SK-N-DZ (cell line): ENCODE measurements around the gene UST.
"Not testable (repeated sequence)": the region's sequence is repeated elsewhere in the genome, so short reads cannot be mapped to it uniquely, and the experiment has no call there.

Source experiments
- DNase-seq: peaks from one replicate; pipeline ENCODE4 v3.0.0-alpha.2; 2015; ENCODE audit warnings: low spot score

The UST gene

DNA sequence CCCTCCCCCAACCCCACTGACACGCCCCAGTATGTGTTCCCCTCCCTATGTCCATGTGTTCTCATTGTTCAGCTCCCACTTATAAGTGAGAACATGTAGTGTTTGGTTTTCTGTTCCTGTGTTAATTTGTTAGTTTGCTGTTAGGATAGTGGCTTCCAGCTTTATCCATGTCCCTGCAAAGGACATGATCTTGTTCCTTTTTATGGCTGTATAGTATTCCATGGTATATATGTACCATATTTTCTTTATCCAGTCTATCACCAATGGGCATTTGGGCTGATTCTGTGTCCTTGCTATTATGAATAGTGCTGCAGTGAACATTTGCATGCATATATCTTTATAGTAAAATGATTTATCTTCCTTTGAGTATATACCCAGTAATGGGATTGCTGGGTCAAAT is 259.4 kb downstream of the UST start:
- DNase-seq = not testable (repeated sequence)

DNA sequence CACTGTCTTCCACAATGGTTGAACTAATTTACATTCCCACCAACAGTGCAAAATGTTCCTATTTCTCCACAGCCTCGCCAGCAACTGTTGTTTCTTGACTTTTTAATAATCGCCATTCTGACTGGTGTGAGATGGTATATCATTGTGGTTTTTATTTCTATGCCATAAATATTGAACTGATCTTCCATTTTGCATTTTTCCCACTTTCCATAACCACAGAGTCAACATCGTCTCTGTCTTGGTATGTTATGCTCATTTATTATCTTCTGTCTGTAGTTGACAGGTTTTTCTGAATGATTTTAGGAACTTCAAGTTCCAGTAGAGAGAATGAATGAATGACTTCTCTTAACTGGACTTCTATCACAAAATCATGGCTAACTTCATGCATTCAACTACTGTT is 259.8 kb downstream of the UST start:
- DNase-seq = no peak

DNA sequence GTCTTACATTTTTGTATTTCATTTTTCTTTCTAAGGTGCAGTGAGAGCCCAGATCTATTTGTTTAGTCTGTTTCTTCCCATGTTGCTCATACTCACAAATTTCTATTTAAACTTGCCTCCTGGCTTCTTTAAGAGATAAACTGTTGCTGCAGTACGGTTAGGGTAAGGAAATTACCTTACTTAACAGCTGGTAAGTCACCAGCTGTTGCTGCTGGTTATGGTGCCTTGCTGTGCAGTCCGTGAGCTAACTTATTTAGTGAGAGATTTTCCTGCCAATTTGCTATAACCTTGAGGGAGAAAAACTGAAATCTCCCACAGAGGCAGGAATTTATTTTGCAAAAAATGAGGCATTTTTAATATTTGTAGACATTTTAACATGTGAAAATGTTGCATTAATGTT is 261.0 kb downstream of the UST start:
- no peak for DNase-seq

DNA sequence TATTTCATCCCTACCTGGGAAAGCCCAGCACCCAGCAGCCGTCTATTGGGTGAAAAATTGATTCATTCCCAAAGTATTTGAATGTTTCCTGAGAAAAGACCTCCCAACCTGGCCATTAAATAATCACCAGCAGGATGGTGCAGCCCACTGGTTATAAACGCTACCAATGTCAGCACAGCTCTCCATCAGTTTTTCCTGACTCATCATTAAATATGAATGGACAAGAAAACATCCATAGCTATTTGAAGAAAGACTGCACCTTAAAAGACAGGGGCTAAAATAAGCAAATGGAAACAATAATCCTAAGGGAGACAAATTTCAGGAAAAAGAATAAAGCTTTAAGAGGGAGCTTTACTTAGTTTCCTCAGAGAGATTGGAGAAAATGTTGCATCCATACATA is 261.9 kb downstream of the UST start:
- no peak for DNase-seq

DNA sequence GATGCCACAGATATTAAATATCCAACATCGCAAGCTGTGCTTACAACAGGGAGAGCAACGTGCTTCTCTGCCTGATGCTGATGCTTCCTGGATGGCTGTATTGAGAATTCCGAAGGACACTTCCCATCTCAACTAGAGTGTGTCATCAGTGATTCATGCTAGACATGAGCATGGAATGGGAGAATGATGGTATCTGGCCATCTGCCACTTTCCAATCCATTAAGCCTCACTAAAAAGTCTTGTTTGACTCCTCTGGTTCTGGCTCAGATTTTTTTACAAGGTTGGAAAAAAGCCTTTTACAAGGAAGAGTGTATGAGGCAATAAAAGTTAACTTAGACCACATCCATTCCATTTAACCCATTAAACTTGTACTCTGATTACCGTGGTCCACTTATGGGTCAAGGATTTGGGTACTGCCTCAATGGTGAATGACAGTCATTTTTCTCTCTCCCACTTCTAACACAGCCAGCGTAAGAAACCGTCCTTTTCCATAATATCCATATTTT is 265.3 kb downstream of the UST start:
- no peak for DNase-seq

DNA sequence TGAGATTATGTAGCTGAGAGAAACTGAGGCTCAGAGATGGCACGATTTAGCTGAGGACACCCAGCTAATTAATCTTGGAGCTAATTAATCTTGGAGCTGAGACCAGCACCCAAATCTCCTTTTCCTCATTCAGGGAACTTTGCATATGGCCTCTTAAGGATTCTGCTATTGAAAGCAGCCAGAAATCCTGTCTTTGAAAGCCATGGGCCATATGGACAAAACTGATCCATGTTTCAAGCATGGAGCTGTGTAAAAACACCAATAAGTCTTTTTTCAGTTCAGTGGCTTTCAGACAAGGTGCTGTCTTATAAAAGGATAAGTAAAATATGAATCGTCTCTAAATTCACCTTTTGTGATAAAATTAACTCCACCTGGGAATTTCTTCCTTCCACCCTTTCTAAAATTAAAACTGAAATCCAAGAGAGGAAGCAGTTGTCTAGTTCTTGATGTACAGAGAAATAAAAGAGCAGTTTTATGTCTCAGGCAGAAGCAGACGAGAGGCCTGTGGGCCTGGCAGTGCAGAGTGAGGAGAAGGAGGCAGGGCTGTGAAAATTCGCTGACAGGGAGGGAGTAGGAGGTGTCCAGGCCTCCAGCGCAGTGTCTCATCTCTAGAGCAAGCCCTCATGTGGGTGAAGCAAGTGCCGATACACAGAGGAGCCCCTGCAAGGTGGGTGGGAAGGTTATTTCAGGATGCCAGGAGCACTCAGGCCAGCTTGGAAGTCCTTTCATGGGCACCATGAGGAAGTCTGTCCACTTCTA is 266.9 kb downstream of the UST start:
- DNase-seq = no peak

DNA sequence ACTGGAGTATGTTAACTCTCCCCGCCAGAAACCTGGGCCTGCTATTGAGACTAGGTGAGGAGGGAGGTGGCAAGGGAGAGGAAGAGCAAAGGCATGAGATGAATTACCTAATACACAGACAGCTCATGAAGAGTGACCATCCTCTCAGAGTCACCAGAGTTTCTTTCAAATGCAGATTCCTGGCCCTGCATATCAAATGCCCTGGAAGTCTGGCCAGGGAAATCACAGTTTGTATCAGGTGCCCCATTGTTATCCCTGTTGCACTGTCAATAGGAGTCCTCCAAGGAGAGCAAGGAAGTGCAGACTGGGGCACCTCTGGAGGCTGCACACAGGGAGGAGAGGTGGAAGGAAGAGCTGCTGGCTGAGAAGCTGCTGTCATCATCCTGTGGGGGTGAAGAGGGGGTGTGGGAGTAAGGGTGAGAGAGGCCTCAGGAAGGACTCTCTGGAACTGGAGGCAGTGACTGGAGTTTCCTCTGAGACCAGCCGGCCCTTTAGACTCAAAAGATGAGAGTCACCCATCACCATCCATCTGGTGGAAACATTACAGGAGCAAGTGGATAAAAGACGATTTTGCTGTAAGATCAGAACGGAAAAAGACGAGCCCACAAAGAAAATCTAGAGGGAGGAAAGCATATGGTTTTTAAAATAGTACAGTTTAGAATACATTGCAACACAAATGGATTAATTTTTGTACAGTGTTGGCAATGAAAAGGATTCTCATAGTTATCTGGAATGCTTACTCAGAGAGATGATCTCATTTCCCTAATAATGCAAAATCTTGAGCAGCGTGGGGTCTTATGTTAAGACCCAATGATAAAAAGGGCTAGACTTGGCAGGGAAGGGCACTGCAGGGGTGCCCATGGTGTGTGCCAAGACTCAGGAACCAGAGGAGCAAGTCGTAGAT is 268.1 kb downstream of the UST start:
- no peak for DNase-seq

DNA sequence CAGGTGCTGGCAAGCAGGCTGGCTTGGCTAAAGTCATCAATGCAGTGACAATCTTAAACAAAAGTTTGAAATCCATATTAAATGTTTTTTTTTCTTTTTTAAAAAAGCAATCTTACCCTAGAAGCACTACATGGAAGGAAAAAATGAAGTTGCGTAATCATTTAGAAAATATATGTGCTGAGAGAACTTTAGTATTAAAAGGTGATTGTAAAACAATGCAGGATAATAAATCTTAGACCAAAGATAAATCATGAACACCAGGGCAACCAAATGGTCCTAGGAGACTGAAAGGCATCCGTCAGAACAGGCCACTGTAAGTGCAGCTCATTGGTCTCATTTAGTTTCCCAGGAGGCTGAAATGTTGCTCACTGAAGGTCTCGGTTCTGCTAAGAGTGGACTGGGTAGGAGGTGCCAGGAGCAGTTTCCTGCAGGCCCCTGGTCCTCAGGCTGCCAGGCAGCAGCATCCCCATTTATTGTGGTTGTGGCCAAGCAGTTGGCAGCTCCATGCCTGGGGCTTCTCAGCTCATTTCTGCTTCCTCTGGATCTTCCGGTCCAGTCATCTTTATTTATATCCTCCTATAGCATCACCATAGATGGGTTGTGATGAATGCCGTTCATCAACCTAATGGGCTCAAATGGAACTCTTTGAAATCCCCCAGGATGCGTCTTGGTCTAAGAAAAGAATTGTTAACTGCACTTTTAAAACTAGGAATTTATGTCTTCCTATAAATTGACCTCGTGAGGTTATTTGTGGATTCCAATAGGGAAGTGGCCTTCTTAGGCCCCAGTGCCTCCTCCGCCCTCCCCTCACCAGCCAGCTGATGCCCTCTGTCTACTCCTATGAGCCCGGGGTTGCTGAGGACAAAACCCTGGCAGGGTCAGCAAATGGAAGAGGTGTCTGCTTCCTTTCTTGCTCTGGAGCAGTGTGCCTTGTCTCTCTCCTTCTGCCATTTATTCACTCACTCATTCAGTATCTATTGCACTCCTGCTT is 269.0 kb downstream of the UST start:
- DNase-seq = no peak

DNA sequence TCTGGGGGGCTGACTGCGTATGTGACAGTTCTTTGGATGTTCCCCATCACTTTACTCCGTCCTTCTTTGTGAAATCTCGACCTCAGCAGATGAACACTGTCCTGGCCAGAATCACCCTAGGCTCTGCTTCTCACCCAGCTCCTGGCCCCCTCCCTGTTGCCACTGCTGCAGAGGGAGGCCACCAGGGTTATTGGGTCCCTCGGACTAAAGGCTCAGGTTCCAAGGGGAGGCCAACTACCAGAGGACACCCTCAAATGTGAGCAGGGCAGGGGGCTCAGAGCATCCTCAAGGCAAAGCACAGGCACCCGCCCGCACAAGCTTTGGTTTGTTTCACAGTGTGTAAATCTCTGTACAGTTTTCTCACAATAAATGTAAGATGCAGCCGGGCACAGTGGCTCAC is 269.9 kb downstream of the UST start:
- no peak for DNase-seq

DNA sequence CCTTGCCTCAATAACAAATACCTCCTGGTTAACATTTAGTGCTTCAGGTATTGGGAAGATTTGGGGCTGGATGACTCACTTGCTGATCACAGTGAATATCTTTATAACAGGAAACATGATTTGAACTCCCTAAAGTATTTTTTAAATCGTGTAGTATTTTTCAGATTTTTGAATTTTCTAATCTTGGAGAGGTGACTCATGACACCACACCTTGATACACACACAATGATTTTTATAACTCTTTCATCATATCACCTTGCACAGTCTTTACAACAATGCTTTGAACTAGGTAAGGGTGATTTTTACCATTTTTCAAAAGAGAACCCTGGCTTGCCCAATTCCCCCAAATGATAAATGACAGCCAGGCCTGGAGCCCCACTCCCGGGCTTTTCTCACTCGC is 273.5 kb downstream of the UST start:
- no peak for DNase-seq

DNA sequence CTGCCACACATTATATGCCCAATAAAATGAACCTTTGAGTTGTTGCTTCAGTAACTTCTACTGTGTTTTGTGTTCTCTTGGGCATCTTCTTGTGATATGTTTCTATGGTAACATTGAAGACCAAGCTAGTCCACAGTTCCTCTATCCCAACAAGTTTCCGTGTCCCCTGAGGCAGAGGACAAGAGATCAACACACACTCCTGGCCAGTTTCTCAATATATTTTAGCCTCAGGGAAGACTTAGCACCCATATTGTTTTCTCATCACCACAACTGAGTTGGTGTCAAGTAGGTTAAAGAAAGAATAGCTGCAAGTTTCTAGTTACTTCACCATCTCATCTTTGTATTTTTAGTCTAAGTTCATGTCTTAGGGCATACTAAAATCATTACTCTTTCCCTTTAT is 277.5 kb downstream of the UST start:
- DNase-seq = no peak

DNA sequence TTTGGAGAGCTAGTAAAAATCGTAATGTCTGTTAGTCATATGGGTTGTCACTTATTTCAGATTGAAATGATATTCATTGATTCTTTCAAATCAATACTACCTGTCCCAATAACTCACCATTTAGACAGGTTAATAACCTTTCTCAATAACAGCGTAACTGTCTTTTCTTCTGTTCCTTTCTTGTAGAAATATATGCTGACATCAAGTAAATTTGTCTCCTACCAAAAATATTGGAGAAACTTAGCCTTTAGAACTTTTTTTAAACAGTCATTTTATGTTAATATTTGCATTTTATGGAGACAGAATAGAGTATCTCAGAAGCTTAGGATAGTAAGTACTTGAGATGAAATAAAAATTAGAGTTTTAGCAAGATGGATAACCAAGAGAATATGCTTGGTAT is 278.2 kb downstream of the UST start:
- no peak for DNase-seq

DNA sequence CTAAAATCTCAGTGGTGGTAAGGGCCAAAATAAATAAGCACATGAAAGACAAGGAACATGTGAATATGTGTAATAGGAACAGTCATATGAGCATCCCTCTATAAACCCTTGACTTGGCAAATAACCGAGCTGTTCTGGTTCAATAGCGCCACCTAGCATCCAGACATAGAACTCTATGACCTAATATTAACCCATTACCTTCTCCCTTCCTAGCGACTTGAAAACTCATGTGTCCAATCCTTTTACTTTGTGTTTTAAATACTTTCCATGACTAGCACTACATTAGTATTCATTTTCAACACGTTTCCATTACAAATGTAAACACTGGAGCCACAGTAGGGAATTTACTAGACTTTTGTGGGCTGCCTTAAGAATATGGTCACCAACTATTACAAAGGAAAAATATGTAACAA is 279.7 kb downstream of the UST start:
- peak; percentile 8 for DNase-seq

DNA sequence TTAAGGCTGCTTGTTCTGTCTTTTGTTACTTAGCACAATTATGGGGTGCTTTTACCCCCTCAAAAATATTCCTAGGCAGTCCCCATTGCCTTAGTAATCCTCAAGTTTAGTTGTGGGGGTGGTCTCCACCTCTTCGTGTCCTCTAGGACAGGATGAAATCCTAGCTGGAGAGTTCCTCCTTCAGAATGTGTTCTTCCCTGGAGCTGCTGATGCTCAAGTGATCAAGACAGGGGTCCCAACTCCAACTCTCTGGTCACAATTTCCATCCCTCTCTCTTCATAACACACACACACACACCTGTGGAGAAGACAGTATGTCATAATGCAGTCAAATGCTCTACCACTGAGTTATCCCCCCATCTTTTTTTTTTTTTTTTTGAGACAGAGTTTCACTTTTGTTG is 280.7 kb downstream of the UST start:
- no peak for DNase-seq

DNA sequence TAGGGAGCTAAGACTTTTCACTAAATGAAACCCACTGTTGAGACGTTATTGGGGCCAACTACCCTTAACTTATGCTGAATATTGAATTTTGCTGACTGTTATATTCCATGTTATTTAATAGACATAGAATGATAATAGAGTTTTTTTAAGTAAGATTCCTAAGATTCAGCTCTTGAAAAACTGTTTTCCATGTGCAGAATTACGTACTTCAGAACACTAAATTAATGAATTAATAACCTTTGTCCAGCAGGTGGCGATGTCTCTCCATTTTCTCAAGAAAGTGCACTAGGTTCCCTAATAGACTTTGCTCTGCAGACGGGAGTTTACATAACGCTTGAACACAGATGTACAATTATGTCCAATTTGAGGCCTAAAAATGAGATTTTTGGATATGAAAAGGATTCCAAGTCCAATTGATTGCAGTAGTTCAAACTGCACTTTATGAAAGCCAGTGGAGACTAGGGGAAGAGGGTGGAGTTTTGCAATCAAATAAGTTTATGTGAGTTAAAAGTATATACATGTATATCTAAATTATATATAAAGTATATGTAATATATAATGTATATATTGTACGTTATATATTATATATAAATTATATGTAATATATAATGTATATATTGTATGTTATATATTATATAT is 282.1 kb downstream of the UST start:
- DNase-seq = peak; percentile 81

DNA sequence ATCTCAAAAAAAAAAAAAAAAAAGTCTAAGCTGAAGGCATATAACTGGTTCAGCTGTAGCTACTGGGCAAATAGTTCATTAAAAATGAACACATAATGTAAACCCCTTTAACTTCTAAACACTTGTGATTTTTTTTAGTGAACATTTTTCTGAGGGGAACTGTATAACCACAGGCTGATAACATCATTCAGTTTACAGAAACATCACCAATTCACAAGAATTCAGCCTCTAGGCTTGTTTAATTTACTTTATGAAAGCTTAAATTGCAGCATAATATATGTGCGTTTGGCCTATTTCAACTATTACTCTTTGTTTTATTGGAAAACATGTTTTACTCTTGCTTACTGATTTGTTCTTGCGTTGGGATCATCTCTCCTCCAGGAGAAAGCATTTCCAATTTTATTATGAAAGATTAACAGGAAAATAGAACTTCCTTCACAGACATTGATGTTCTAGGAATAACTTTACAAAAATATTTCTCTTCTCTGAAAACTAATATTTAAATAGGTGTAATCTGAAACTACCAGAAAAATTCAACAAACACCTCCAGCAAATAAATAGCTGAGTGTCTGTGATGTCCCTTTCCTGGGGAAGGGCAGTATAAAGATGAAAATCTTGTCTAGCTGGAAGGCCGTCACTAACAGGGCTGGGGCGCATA is 284.5 kb downstream of the UST start:
- no peak for DNase-seq

DNA sequence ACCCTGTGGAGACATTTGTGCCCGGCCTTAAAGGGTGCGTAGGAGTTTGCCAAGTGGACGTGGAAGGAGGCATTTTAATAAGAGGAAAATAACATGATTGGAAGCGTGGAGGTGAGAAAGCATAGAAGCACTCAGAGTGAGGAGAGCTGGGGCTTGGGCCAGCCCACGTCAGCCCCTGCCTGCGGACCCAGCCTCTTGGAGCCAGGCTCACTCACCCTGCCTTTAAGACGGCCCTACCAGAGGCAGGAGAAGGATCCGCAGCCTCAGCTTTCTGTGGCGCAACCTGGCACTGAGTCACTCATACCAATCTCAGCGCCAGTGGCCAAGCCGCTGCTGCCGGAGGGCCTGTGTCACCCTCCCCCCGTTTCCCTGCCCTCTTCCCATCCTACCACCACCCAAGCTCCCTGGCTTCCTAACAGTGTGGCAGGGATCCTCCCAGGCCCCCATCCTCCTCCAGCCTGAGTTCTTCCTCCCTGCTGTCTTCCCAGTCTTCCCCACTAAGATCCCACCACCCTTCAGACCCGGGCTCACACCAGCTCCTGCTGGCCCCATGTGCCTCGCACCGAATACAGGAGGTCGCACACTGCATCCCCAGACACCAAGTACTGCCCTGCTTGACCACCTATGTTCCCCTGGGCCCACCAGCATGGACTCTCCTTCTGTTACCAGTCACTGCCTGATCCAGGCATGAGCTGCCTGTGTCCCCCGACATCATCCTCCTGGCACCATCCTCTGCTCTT is 285.2 kb downstream of the UST start:
- DNase-seq = no peak

DNA sequence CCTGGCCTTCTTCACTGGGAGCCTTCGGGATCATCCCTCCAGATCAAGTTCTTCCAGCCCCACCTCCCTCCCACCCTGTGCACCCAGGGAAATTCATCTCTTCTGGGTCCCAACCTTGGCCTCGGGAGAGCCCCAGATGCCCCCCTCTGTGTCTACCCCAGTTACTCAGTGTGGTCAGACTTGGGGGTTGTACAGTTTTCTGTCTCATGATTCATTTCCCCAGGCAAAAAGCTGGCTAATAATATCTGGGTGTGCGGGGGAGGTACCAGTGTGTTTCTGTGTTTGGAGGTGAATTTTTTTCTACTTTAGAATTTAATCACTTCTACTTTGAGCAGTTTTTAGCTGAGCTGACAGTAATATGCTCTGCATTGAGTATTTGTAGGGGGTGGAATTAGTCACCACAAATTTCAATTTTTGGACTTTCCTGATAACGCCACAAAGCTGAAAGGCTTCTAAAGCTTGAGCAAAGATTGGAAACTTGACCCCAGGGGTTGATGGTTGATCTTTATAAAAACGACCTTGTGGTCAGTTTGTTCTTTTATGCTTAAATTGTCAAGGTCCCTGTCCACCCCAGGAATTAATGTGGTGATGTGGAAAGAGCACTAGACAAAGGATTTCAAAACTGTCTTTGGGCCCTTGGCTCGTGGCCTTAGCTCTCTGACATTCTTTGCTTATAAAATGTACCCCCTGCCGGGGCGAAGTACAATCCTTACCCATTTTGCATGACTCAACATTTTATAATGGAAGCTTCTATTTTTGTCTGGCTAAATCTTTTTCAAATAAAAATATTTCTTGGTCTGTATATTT is 286.0 kb downstream of the UST start:
- no peak for DNase-seq

DNA sequence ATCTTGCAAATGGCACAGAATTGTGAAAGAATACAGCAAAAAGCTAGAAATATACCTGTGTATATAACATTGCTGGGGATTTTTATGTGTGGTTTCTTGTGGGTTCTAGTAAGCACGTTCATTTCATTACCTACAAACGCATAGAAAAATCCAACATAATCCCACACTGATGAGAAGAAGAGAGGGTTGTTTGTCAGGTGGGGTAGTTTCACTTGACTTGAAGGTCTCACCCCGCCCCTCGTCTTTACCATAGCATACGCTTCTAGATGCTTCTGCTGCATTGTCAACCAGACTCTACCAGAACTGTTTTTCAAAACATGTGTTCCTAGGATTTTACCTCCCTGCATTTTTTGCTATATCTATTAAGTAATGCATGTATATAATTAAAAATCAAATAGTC is 286.6 kb downstream of the UST start:
- no peak for DNase-seq
